ENCODE measurements around the gene SLC44A3. TPM values are rescaled to one million over a fixed set of nuclear protein-coding genes. Genes with fewer than 3 reads are reported as not detected.

The SLC44A3 gene
- total RNA-seq, 1 donor from 2014 or later = 13.8 TPM

DNA sequence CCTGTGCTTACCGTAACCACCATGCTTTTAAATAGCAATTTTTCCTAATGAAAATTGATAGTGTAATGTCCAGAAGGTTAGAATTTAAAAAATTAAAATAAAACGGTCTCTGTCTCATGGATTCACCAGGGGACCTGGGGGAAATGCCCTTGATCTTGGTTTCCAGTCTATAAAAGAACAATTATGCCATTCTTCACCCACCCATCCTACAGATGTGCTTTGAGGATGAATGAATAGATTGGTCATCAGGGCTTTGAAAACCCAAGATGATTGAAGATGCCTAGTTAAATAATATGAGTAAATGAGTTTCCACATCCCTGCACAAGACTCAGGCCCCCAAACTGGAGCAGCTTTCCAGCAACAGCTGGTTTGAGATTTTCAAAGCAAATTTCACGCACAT, 68.0 kb downstream of the SLC44A3 start:
- ATAC-seq (no peak), DNase-seq (ENCODE audit: low spot score) (no peak)
- intact Hi-C loops (cut with DNase I) = no loop called here

DNA sequence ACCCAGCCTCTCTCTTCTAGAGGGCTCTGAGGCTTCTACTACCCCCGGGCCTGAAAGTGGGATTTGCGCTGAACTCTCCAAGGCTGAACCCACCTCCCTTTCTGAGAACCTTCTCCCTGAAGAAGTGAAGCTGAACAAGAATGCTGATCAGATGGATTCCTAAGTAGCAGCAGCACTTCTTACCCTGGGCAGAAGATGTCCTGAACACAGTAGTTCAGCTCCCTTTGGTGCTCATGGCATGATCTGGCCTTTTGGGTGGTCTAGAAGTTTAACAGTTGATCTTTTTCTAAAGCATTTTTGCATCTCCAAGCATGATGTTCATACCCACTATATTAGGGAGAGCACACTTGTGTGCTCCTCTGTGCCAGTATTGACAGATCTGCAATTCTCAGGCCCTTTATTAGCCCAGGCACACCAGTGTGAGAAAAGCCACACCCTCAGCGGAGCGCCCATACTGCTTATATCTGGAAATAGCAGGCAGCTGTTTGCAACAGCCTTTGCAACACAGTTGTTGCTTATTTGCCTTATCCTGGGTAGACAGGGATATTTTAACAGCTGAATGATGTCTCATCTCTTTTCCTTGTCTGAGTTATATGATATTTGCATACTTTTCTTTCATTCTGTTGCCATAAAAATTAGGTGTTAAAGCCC, 72.6 kb downstream of the SLC44A3 start:
- intact Hi-C loops (cut with DNase I) = no loop called here
- DNase-seq (ENCODE audit: low spot score) (no peak), ATAC-seq (no peak)

DNA sequence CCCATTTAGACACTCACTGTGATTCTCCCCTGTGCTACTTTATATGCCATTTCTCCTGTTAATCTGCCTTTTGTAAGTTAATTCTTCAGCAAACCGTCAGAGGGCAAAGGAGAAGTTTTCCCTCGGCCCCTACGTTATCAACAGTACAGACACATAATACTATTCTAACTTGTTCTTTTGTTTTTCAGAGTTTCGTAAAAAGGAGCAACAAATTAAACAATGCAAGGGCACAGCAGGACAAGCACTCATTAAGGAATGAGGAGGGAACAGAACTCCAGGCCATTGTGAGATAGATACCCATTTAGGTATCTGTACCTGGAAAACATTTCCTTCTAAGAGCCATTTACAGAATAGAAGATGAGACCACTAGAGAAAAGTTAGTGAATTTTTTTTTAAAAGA, 74.5 kb downstream of the SLC44A3 start:
- ATAC-seq = no peak
- DNase-seq (ENCODE audit: low spot score) = no peak
- intact Hi-C loops (cut with DNase I) = no loop called here

DNA sequence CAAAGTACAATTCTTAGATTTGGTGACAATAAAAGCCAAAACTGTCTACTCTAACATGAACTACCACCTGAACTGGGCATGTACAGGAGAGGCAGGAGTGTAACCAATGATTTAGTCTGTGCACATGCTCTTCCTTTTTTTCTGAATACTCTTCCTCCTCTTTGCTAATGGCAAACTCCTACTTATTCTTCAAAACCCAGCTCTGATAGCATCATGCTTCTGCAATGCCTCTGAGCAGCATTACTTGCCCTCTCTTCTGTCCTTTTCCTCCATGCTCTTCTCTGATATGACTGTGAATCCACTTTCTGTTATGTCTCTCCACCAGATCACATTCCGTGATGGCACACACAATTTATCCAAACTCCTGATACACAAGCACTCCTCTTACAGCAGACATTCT, 75.4 kb downstream of the SLC44A3 start:
- intact Hi-C loops (cut with DNase I) = no loop called here
- DNase-seq (ENCODE audit: low spot score) (no peak), ATAC-seq (no peak)

DNA sequence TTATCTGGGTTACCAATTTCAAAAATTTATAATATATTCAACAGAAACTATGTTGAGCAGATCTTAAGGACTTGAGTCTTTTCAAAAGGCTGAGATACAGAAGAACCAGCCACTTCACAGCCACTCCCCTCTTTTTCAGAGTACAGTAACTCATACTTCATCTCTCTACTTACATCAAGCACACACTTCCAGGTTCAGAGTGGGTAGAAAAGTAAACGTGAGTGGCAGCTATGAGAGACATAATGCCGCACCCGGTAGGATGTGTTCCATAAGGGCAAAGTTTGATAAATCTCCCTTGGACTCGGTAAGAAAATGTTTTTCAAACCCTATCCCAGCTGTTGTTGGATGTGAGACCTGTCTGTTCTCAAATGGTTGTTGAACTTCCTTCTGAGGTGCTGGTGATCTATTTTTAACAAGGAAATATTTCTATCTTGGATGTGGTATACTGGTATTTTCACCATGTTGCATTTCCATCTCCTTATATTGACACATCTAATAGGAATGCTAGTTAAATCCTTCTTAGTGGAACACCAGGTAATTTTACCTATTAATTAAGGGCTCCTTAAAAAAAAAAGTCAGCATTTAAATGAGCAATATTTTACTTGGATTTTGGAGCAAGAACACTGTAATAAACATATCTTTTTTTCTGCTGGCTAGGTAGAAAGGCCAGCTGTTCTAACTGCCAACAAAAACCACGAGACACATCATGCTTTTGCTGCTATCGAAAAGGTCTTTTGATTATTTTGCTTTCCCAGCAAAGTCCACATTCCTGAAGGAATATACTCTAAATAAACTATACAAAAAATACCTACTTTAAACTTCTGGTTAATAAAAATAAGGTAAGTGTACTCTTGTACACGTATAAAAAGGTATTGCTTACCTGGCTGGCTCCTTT, 78.6 kb downstream of the SLC44A3 start:
- DNase-seq (ENCODE audit: low spot score) (no peak), ATAC-seq (no peak)
- intact Hi-C loops (cut with DNase I) = no loop called here

DNA sequence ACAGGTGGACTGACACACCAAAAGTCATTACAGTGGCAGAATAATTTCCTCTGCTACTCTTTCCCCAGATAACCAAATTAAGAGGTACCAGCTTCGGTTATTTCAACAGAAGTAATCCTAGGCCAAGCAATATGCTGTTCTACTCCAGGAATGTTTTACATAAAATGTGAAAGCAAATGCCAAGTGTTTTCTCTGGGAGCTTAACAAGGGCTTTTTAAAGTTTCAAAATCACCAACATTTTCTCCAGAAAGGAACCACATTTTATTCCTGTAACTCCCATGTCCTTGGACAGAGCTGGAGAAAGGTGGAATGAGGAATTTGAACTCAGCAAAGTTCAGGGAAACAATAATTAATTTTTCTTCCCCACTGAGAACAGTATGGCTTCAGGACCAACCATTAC, 79.6 kb downstream of the SLC44A3 start:
- intact Hi-C loops (cut with DNase I) = no loop called here
- no peak for DNase-seq (ENCODE audit: low spot score)
- peak; percentile 26 for ATAC-seq

DNA sequence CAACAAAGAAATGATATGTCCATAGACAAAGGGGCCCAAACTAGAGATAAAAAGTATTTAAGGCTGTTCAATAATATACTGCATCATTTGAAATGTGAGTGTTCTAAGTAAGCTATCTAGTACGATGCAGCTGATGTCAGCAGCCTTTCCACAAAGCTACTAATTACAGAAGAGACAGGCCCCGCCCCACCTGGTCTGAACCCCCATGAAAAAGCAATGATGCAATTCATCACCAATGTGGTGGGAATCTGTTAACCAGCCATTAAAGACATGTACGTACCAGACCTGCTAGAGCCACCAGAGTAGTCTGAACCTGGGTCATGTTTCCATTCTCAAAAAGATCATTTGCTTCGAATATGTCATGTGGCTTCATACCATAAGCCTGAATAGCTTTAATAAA, 81.7 kb downstream of the SLC44A3 start:
- ATAC-seq (no peak), DNase-seq (ENCODE audit: low spot score) (no peak)
- intact Hi-C loops (cut with DNase I) = no loop called here

DNA sequence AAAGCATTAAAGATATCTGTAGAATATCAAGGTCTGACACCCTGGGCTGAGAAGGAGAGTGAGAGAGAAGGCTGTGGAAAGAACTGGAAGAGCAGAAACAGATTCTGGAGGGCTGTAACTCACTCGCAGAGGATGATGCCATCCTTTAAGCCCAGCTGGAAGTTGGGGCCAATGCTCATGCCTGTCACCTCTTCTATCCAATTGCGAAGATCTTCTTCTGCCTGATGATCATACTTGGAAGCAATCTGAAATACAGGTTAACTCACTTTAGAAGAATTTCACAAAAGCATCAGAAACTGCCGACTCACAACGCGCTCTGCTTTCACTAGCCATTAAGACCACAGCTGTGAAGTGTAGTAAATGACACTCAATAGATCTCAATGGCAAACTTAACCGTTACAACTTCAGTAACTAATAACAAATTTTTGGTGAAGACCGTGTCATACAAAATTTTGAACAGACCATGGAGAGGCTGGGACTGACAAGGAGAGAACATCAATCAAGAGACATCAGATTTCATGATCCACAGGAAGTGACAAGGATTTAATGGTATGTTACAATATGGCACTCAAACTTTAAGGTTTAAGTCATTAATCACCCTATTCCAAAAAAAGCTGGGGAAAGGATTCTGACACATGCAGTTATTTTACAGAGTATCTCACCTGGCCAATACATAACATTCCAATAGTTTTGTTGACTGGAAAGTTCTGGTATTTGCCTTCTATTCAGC, 83.3 kb downstream of the SLC44A3 start:
- ATAC-seq = no peak
- DNase-seq (ENCODE audit: low spot score) = no peak
- intact Hi-C loops (cut with DNase I) = no loop called here

DNA sequence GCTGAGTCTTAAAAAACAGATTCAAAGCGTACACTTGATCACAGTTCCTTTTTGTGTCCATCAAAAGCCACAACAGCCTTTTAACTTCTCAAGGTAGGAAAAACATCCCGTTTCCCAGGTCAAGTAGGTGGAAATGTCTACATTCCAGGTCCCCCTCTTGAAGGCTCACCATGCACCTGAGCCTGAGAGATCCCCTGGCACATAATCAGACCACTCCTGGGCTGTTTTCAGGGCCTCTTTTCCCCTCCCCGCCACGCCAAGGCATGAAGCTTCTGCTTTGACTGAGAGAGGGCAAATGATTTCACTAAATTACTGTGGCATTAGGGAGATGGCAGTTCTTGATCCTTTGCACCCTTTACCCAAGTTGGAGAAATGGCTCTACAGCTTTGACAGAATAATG, 85.0 kb downstream of the SLC44A3 start:
- DNase-seq (ENCODE audit: low spot score) (no peak), ATAC-seq (no peak)
- intact Hi-C loops (cut with DNase I) = no loop called here

DNA sequence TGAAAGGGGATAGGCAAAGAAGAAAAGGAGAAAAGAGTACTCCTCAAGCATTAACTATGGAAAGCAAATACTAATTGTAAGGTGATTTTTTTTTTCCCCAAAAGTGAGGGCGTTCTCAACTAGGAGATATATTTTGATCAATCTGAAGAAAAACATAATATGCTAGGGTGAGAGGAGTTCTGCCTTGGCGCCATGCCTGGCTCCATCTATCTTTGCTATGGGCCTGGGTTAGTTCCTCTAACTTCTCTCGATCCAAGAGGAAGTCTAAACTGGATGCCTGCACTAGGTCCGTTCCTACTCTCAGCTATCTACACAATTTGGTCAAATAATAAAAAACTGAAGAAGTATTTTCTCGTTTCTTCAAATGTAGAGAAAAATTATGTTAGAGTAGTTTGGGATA, 86.2 kb downstream of the SLC44A3 start:
- intact Hi-C loops (cut with DNase I) = no loop called here
- no peak for DNase-seq (ENCODE audit: low spot score)
- no peak for ATAC-seq

DNA sequence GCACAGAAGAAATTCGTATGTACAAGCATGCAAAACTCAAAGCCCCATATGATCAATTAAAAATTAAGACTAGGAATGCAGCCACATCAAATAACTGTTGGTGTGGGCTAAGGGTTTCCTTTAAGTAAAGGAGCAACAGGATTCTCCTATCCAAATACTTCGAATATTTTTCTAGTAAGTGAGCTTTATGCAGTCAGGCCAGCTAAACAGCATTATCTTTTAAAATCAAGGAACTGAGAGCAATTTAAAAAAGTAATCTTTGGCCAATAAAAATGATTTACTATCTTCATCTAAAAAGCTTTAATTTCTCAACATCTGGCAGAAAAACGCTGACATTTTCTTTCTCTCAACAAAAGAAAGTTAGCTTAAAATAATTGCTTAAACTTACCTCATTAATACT, 87.0 kb downstream of the SLC44A3 start:
- ATAC-seq = no peak
- intact Hi-C loops (cut with DNase I) = no loop called here
- DNase-seq (ENCODE audit: low spot score) = no peak

DNA sequence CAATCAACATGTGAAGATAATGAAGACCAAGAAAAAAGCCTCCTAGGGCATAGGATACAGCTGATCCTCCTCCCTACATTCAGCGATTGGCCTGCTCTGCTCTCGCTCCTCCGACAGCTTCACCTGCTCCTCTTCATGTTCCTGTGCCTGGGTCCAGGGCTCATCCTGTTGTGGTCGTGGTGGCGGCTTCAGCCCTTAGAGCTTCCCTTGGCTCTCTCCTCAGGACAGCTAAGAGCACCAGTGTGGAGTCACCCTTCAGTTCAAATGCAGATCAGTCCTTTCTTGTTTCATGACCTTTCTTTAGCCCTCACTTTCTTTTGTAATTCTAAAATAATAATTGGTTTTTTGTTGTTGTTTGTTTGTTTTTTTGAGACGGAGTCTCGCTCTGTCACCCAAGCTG, 88.0 kb downstream of the SLC44A3 start:
- ATAC-seq (no peak), DNase-seq (ENCODE audit: low spot score) (no peak)
- intact Hi-C loops (cut with DNase I) = no loop called here

DNA sequence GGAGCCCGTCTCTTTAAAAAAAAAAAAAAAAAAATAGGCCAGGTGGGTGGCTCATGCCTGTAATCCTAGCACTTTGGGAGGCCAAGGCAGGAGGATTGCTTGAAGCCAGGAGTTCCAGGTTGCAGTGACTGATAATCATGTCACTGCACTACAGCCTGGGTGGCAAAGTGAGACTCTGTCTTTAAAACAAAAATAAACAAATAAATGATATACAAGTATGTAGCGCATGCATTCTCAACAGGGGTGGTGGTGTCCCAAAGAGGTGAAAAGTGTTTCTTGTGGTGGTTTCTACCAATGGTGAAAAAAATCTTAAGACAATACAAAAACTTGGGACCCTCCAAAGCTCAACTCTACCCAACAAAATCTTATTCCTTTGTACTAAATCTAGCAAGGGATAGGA, 88.8 kb downstream of the SLC44A3 start:
- ATAC-seq (no peak), DNase-seq (ENCODE audit: low spot score) (no peak)
- intact Hi-C loops (cut with DNase I) = no loop called here

DNA sequence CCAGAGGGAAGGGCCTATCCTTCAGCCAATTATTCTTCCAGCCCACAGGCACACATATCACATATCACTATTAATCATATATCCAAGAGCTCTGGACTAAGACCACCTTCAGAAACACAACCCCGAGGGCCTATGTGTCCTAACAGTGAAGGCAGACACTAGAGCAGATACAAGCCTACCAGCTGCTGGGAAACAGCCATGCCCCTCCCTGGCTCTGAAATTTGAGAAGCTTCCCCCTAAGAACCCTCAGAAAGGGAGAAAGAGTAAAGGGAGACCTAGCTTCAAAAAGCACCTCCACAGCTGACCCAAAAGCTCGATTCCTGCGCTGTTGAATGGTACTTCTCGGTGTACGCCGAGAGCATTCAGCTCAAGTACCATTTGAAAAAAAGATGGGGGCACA, 89.3 kb downstream of the SLC44A3 start:
- intact Hi-C loops (cut with DNase I) = no loop called here
- ATAC-seq = no peak
- no peak for DNase-seq (ENCODE audit: low spot score)

DNA sequence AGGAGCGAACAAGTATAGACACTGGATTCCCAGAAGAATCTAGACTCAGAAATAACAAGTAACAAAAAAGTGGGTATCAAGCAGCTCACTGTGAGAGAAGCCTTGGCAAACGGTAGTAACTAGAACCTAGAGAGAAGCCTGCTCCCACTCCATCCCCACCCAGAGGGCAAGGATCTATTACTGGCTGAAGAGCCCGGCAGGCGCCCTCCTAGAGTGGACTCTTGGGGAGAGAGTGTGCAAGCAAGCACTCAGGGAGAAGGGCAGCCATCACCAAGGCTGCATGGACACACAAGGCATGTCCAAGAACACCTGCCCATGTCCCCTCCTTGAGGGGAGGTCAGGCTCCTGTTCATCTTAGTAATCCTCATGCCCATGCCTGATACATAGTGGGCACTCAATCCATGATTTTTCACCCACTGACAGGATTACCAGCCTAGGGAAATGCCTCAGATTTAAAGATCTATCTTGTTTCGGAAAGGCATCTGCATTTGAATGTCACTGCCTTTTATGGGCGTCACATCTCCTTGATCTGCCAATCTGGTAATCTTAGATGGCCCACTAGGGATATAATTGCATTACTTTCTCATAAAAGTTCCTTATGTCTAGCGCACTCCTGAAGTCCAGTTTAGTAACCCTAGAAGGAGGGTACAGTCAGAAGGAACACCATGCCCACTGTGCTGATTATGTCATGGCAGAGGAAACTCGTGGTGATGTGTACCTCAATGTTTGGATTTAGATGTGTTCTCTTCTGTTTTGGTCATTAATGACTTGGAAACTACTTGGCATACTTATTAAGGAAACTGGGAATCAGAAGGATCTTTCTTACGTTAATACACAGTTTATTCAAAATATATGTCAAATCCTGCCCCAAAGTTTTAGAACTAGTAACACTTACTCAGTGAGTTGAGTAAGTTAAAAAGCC, 92.4 kb downstream of the SLC44A3 start:
- intact Hi-C loops (cut with DNase I) = no loop called here
- DNase-seq (ENCODE audit: low spot score) (no peak), ATAC-seq (peak; percentile 16)

DNA sequence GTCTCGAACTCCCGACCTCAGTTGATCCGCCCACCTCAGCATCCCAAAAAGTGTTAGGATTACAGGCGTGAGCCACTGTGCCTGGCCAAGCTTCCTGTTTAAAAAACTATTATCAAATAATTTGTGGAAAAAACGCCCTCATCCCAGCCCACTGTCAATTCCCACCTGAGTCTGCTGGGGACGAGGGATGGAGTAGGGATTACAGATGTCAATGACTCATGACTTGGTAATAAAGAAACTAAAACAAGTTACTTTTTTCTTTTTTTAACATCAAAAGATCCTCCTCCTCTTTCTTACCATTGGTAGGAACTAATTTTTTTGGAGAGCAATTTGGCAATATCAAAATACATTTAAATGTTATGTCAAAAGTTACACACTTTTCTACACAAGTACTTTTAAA, 97.1 kb downstream of the SLC44A3 start:
- no peak for DNase-seq (ENCODE audit: low spot score)
- intact Hi-C loops (cut with DNase I) = no loop called here
- ATAC-seq = no peak

DNA sequence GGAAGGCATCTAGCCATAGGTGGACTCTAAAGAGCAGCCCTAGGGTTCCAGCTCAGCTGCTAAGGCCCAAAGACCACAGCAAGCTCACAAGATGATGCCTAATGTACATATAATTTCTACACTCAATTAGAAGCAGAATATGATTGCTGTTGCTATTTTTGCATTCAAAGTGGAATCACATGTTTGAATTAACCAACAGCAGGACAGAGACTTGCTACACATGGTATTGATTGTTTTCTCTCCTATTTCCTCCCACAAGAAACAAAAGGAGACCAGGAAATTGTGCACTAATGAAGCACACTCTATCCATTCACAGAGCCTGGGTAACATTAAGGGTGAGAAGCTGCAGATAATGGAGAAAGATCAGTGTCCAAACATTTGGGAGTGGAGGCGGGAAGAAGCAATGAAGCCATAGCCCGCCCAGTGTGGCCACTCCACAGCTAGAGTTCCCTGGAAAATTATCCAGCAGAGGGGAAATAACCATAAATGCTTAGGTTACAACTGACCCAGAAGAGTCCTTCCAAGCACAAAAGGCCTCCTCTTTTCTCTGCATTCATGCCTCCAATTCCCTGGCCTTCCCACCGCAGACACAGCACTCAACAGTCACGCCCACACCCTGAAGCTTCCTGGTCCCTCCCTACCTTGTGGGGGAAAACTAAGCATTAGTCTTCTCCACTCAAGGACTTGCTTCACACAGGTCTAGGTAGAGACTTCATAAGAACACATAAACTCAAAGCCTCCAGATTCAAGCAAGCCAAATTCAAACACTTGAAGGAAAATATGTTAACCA, 99.3 kb downstream of the SLC44A3 start:
- DNase-seq (ENCODE audit: low spot score) (no peak), ATAC-seq (no peak)
- intact Hi-C loops (cut with DNase I) = loop anchor here (10.0 kb wide), 1 partner anchor 55 kb away; no protein-coding TSS in a partner anchor

DNA sequence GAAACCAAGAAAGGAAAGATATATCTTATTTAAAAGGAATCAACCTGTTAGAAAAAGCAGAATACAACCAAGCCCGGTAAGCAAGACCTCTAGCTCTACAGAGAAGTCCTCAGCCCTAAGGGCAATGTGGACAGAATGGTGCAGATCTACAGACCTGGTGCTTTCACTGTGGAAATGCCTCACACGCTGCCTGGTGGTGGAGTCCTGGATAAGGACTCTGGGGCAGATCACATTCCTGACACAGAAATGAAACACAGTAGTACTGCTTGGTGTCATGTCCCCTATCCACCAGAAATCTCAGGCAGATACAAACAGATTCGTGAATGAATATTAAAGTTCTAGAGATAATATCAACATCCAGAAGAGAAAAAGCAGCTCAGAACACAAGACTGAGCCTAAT, 99.9 kb downstream of the SLC44A3 start:
- DNase-seq (ENCODE audit: low spot score) = no peak
- intact Hi-C loops (cut with DNase I) = loop anchor here (10.0 kb wide), 1 partner anchor 55 kb away; no protein-coding TSS in a partner anchor
- ATAC-seq = no peak

Measured in sciatic nerve (tissue), 2 donors.